ENCODE results near the gene PLXND1. TPM values are rescaled to one million over a fixed set of nuclear protein-coding genes. Genes with fewer than 3 reads are reported as not detected.

Gene PLXND1
- polyA plus RNA-seq, 2 donors, result 15.8 to 18.7 TPM

DNA sequence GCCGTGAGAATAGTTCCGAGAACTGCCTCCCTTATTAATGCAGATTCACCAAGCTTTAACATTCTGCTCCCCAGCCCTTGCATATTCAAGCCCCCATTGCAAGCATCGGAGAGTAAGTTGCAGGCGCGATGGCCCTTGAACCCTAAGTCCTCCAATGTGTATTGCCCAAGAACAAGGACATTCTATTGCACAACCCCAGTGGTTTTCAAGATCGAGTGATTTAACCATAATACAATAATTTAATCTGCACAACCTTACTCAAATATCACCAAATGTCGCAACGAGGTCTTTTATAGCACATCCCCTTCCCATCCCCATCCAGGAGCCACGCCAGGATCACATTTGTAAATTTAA lies 21.7 kb upstream of the PLXND1 start:
- Histone ChIP-seq H3K27me3 (ENCODE audit: control insufficient read depth in 1 of 2, insufficient read depth in 2 of 2, low read length in 2 of 2) (no peaks in the 10 kb centered on the region), H3K36me3 (ENCODE audit: control insufficient read depth in 2 of 2, insufficient read depth in 2 of 2, low read length in 1 of 2) (no peaks in the 10 kb centered on the region), H3K4me1 (ENCODE audit: control insufficient read depth in 2 of 2, insufficient read depth in 2 of 2, low read length in 1 of 2) (peaks cover 2 to 17% of the 10 kb centered on the region in 2 donors), H3K27ac (ENCODE audit: low read depth in 2 of 2, low read length in 1 of 2) (peak overlapping the region; percentile 88 to 89), H3K9me3 (ENCODE audit: control insufficient read depth in 2 of 2, insufficient read depth in 1 of 2, low read depth in 1 of 2, low read length in 1 of 2) (no peaks in the 10 kb centered on the region), H3K4me3 (ENCODE audit: low read depth in 1 of 2, low read length in 2 of 2) (no peak overlapping the region)
- WGBS, 2 donors, result 19 to 27% methylated on average over 9 of the region's 9 CpGs

DNA sequence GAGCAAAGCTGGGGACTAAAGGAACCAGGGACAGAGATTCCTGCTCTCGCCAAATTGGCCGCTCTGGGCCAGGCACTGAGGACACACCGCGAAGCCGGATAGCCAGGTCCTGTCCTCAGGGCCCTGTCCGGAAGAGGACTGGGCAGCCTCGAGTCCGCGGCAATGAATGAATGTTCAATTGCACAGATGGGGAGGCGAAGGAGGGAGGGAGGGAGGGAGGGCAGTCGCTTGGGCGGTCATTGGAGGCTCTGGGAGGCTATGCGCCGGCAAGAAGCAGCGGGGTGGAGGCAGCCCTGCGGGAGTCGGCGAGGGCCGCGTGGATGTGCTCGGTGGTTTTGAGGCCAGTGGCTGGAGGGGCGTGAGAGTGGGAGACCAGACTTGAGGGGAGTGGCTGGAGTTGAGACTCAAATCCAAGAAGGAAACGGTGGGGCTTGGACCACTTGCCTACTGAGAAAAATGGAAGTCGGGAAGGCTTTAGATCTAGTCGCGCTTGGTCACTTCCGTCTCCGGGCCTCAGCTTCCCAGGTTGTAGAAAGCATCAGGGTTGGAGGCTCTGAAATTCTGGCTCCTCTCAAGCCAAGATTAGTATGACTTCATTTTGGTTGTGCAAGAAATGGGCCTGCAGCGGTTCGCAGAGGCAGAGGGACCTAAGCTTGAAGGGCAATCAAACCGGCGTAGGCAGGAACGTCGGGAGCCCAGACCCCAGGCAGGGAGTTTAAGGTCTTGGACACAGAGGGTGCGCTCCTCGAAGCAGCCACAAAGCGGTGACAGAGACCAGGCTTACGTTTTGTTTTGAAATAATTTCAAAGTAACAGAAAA lies 21.1 kb upstream of the PLXND1 start:
- Histone ChIP-seq H3K9me3 (ENCODE audit: control insufficient read depth in 2 of 2, insufficient read depth in 1 of 2, low read depth in 1 of 2, low read length in 1 of 2) (no peaks in the 10 kb centered on the region), H3K4me1 (ENCODE audit: control insufficient read depth in 2 of 2, insufficient read depth in 2 of 2, low read length in 1 of 2) (peaks cover 2 to 18% of the 10 kb centered on the region in 2 donors), H3K36me3 (ENCODE audit: control insufficient read depth in 2 of 2, insufficient read depth in 2 of 2, low read length in 1 of 2) (no peaks in the 10 kb centered on the region), H3K27ac (ENCODE audit: low read depth in 2 of 2, low read length in 1 of 2) (peak overlapping the region; percentile 88 to 89), H3K27me3 (ENCODE audit: control insufficient read depth in 1 of 2, insufficient read depth in 2 of 2, low read length in 2 of 2) (no peaks in the 10 kb centered on the region), H3K4me3 (ENCODE audit: low read depth in 1 of 2, low read length in 2 of 2) (peak overlapping the region; percentile 50 to 60)
- WGBS, 2 donors, result 1 to 2% methylated on average over 35 to 38 of the region's 38 CpGs

DNA sequence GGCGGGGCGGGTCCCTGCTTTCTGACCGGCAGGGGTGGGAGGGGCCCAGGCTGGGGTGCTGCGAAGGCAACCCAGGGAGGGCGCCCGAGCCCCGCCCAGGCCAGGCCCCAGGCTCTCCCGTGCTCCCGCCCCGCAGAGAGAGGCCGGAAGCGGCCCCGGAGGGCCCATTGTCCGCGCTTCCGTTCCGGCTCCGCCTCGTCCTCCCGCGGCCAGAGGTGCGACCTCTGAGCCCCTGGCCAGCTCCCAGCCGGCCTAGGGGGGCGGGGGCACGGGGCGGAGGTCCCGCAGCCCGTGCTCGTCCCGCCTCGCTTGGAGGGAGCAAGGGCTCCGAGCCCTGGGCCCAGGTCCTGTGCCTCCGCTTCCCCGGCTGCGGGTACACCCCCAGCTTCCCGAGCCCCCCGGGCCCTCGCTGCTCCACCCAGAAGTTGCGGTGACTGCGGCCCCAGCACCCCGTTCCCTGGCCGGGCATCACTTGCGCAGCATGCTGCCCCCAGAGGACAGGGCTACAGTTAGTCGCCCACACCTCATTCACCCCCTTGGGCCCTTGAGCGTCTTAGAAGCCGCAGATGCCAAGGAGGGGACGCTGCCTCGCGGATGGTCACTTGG lies 20.4 kb upstream of the PLXND1 start:
- H3K36me3 ChIP-seq (ENCODE audit: control insufficient read depth in 2 of 2, insufficient read depth in 2 of 2, low read length in 1 of 2), result no peaks in the 10 kb centered on the region
- WGBS, 2 donors, result 0 to 1% methylated on average over 41 to 49 of the region's 49 CpGs
- peak overlapping the region; percentile 50 to 60 for H3K4me3 ChIP-seq (ENCODE audit: low read depth in 1 of 2, low read length in 2 of 2)
- H3K4me1 ChIP-seq (ENCODE audit: control insufficient read depth in 2 of 2, insufficient read depth in 2 of 2, low read length in 1 of 2), result peaks cover 2 to 18% of the 10 kb centered on the region in 2 donors
- no peaks in the 10 kb centered on the region for H3K27me3 ChIP-seq (ENCODE audit: control insufficient read depth in 1 of 2, insufficient read depth in 2 of 2, low read length in 2 of 2)
- no peaks in the 10 kb centered on the region for H3K9me3 ChIP-seq (ENCODE audit: control insufficient read depth in 2 of 2, insufficient read depth in 1 of 2, low read depth in 1 of 2, low read length in 1 of 2)
- H3K27ac ChIP-seq (ENCODE audit: low read depth in 2 of 2, low read length in 1 of 2), result peak overlapping the region; percentile 88 to 89

GRCh38 chr3:129625072-129625874 lies 18.8 kb upstream of the PLXND1 start:
- H3K4me3 ChIP-seq (ENCODE audit: low read depth in 1 of 2, low read length in 2 of 2), result no peak overlapping the region
- peaks cover 2 to 18% of the 10 kb centered on the region in 2 donors for H3K4me1 ChIP-seq (ENCODE audit: control insufficient read depth in 2 of 2, insufficient read depth in 2 of 2, low read length in 1 of 2)
- no peaks in the 10 kb centered on the region for H3K9me3 ChIP-seq (ENCODE audit: control insufficient read depth in 2 of 2, insufficient read depth in 1 of 2, low read depth in 1 of 2, low read length in 1 of 2)
- no peaks in the 10 kb centered on the region for H3K36me3 ChIP-seq (ENCODE audit: control insufficient read depth in 2 of 2, insufficient read depth in 2 of 2, low read length in 1 of 2)
- WGBS, 2 donors, result 78 to 86% methylated on average over 12 of the region's 12 CpGs
- H3K27me3 ChIP-seq (ENCODE audit: control insufficient read depth in 1 of 2, insufficient read depth in 2 of 2, low read length in 2 of 2), result no peaks in the 10 kb centered on the region
- peak overlapping the region; percentile 23 to 57 for H3K27ac ChIP-seq (ENCODE audit: low read depth in 2 of 2, low read length in 1 of 2)

DNA sequence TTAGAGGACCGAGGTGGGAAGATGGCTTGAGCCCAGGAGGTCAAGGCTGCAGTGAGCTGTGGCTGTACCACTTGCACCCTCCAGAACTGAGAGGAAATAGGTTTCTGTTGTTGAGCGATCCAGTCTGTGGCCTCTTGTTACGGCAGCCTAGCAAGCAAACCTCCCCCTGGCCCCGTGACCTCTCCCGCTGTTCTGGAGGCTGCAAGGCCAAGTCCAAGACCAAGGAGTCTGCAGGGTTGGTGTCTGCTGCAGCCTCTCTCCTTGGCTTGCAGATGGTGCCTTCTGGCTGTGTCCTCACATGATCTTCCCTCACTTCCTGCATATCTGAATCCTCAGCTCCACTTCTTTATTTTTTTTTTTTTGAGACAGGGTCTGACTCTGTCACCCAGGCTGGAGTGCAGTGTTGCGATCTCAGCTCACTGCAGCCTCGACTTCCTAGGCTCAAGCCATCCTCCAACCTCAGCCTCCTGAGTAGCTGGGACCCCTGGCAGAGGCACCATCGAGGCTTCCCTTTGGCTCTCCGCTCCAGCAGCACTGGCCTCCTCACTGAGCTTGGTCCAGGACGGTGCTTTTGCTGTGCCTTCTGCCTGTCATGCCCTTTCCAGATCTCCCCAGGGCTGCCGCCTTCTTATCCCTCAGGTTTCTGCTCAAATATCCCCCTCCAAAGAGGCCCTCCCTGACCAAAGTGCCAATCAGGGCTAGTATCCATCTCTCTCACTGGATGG lies 18.0 kb upstream of the PLXND1 start:
- H3K9me3 ChIP-seq (ENCODE audit: control insufficient read depth in 2 of 2, insufficient read depth in 1 of 2, low read depth in 1 of 2, low read length in 1 of 2), result no peaks in the 10 kb centered on the region
- no peaks in the 10 kb centered on the region for H3K27me3 ChIP-seq (ENCODE audit: control insufficient read depth in 1 of 2, insufficient read depth in 2 of 2, low read length in 2 of 2)
- 82 to 85% methylated on average over 11 of the region's 11 CpGs for WGBS, 2 donors
- peaks cover 2 to 18% of the 10 kb centered on the region in 2 donors for H3K4me1 ChIP-seq (ENCODE audit: control insufficient read depth in 2 of 2, insufficient read depth in 2 of 2, low read length in 1 of 2)
- no peaks in the 10 kb centered on the region for H3K36me3 ChIP-seq (ENCODE audit: control insufficient read depth in 2 of 2, insufficient read depth in 2 of 2, low read length in 1 of 2)
- peak overlapping the region; percentile 23 to 57 for H3K27ac ChIP-seq (ENCODE audit: low read depth in 2 of 2, low read length in 1 of 2)
- no peak overlapping the region for H3K4me3 ChIP-seq (ENCODE audit: low read depth in 1 of 2, low read length in 2 of 2)

DNA sequence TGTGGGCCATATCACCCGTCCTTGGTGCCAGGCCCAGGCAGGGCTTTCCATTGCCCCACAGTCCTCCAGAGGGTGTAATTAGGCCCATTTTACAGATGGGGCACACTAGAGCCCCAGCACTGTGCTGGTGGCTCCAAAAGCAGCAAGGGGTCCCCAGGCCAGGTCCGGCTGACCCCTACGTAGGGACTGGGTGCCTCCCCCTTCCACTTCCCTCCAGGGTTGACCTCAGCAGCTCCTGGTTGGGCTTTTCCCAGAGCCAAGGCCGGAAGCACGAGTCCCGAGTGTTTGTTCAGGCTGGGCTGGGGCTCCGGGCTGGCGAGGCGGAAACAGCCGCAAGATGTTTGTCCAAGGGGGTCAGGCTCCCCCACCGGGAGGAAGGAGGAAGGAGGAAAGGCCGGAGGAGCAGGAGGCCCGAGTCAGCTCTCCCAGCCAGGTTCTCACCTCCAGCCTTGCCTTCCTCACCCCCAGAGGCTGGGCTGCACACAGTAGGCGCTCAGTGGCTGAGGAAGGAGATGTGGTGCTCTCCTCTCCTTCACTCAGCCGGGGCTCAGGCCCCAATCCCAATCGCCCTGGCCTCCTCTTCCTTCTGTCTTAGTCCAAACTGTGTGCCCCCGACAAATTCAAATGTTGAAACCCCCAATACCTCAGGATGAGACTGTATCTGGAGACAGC lies 17.1 kb upstream of the PLXND1 start:
- Histone ChIP-seq H3K9me3 (ENCODE audit: control insufficient read depth in 2 of 2, insufficient read depth in 1 of 2, low read depth in 1 of 2, low read length in 1 of 2) (no peaks in the 10 kb centered on the region), H3K27me3 (ENCODE audit: control insufficient read depth in 1 of 2, insufficient read depth in 2 of 2, low read length in 2 of 2) (no peaks in the 10 kb centered on the region), H3K4me3 (ENCODE audit: low read depth in 1 of 2, low read length in 2 of 2) (no peak overlapping the region), H3K36me3 (ENCODE audit: control insufficient read depth in 2 of 2, insufficient read depth in 2 of 2, low read length in 1 of 2) (no peaks in the 10 kb centered on the region), H3K4me1 (ENCODE audit: control insufficient read depth in 2 of 2, insufficient read depth in 2 of 2, low read length in 1 of 2) (peaks cover 2 to 20% of the 10 kb centered on the region in 2 donors), H3K27ac (ENCODE audit: low read depth in 2 of 2, low read length in 1 of 2) (peak overlapping the region; percentile 70 to 73)
- WGBS, 2 donors, result 60 to 69% methylated on average over 16 to 17 of the region's 17 CpGs

- Histone ChIP-seq H3K27me3 (ENCODE audit: control insufficient read depth in 1 of 2, insufficient read depth in 2 of 2, low read length in 2 of 2) (no peaks in the 10 kb centered on the region), H3K4me1 (ENCODE audit: control insufficient read depth in 2 of 2, insufficient read depth in 2 of 2, low read length in 1 of 2) (peaks cover 2 to 20% of the 10 kb centered on the region in 2 donors), H3K27ac (ENCODE audit: low read depth in 2 of 2, low read length in 1 of 2) (peak overlapping the region; percentile 53 to 70), H3K4me3 (ENCODE audit: low read depth in 1 of 2, low read length in 2 of 2) (no peak overlapping the region), H3K36me3 (ENCODE audit: control insufficient read depth in 2 of 2, insufficient read depth in 2 of 2, low read length in 1 of 2) (no peaks in the 10 kb centered on the region), H3K9me3 (ENCODE audit: control insufficient read depth in 2 of 2, insufficient read depth in 1 of 2, low read depth in 1 of 2, low read length in 1 of 2) (no peaks in the 10 kb centered on the region)
- WGBS, 2 donors, result 78 to 79% methylated on average over 10 of the region's 10 CpGs
Measured at GRCh38 chr3:129622933-129623332, 16.5 kb upstream of the PLXND1 start.

GRCh38 chr3:129622226-129622874 lies 15.9 kb upstream of the PLXND1 start:
- H3K27me3 ChIP-seq (ENCODE audit: control insufficient read depth in 1 of 2, insufficient read depth in 2 of 2, low read length in 2 of 2), result no peaks in the 10 kb centered on the region
- peak overlapping the region; percentile 27 to 70 for H3K27ac ChIP-seq (ENCODE audit: low read depth in 2 of 2, low read length in 1 of 2)
- H3K4me3 ChIP-seq (ENCODE audit: low read depth in 1 of 2, low read length in 2 of 2), result no peak overlapping the region
- H3K4me1 ChIP-seq (ENCODE audit: control insufficient read depth in 2 of 2, insufficient read depth in 2 of 2, low read length in 1 of 2), result peaks cover 2 to 18% of the 10 kb centered on the region in 2 donors
- H3K36me3 ChIP-seq (ENCODE audit: control insufficient read depth in 2 of 2, insufficient read depth in 2 of 2, low read length in 1 of 2), result no peaks in the 10 kb centered on the region
- 64 to 70% methylated on average over 12 of the region's 12 CpGs for WGBS, 2 donors
- no peaks in the 10 kb centered on the region for H3K9me3 ChIP-seq (ENCODE audit: control insufficient read depth in 2 of 2, insufficient read depth in 1 of 2, low read depth in 1 of 2, low read length in 1 of 2)

Data from esophagus (tissue), 2 donors.